OCI-LY1 (cell line): ENCODE data around the gene TNIP1.

Experiments used
- H2AFZ ChIP-seq: fragments of 200-600 bp; sonication (generic), shearing (Covaris generic); 2 replicates; pipeline ENCODE4 v1.6.0; 2014; ENCODE audit warnings: antibody characterized with exemption, mild to moderate bottlenecking, low read length
- H3F3A ChIP-seq: fragments of 200-600 bp; sonication (generic), shearing (Covaris generic); 2 replicates; pipeline ENCODE4 v1.6.0; 2014; ENCODE audit warnings: mild to moderate bottlenecking, antibody characterized with exemption, low read length, moderate library complexity; ENCODE audit not compliant: insufficient read depth
- H3K27ac ChIP-seq: fragments of 200-600 bp; sonication (generic); 2 replicates; pipeline ENCODE4 v1.5.1; 2014; ENCODE audit warnings: low read length, mixed run types, mild to moderate bottlenecking, low read depth; ENCODE audit not compliant: poor library complexity, severe bottlenecking
- H3K27me3 ChIP-seq: fragments of 200-600 bp; sonication (generic); 2 replicates; pipeline ENCODE4 v1.6.0; 2014; ENCODE audit warnings: antibody characterized with exemption, mild to moderate bottlenecking, low read length, moderate library complexity; ENCODE audit not compliant: insufficient read depth
- H3K36me3 ChIP-seq: fragments of 200-600 bp; sonication (generic); 2 replicates; pipeline ENCODE4 v1.6.1; 2014; ENCODE audit warnings: mild to moderate bottlenecking, antibody characterized with exemption, low read length, moderate library complexity, mixed read lengths; ENCODE audit not compliant: insufficient read depth
- H3K4me1 ChIP-seq: fragments of 200-600 bp; sonication (generic); 2 replicates; pipeline ENCODE4 v1.5.1; 2014; ENCODE audit warnings: mild to moderate bottlenecking, low read length, moderate library complexity; ENCODE audit not compliant: insufficient read depth, severe bottlenecking
- H3K4me2 ChIP-seq: fragments of 200-600 bp; sonication (generic), shearing (Covaris generic); 2 replicates; pipeline ENCODE4 v1.6.1; 2014; ENCODE audit warnings: low read length
- H3K4me3 ChIP-seq: fragments of 200-600 bp; sonication (generic); 2 replicates; pipeline ENCODE4 v1.5.1; 2014; ENCODE audit warnings: low read length, low read depth, mild to moderate bottlenecking, mixed read lengths; ENCODE audit not compliant: poor library complexity, severe bottlenecking
- H3K79me2 ChIP-seq: fragments of 200-600 bp; shearing (Covaris generic); 2 replicates; pipeline ENCODE4 v1.6.1; 2016; ENCODE audit warnings: mixed run types, low read length, mixed read lengths; ENCODE audit not compliant: insufficient read depth
- H3K9ac ChIP-seq: fragments of 200-600 bp; sonication (generic), shearing (Covaris generic); 2 replicates; pipeline ENCODE4 v1.6.1; 2014; ENCODE audit warnings: mild to moderate bottlenecking, low read length, mixed read lengths
- H3K9me2 ChIP-seq: fragments of 200-600 bp; sonication (generic), shearing (Covaris generic); 2 replicates; pipeline ENCODE4 v1.6.1; 2014; ENCODE audit warnings: low read depth, mild to moderate bottlenecking, low read length, mixed read lengths
- H3K9me3 ChIP-seq: fragments of 200-600 bp; shearing (Covaris generic); 2 replicates; pipeline ENCODE4 v1.6.1; 2014; ENCODE audit warnings: low read length, mixed read lengths
- H4K20me1 ChIP-seq: fragments of 200-600 bp; sonication (generic), shearing (Covaris generic); 2 replicates; pipeline ENCODE4 v1.6.0; 2016; ENCODE audit warnings: mild to moderate bottlenecking, low read length; ENCODE audit not compliant: insufficient read depth
- EZH2 ChIP-seq: fragments of 200-600 bp; sonication (generic), shearing (Covaris generic); IDR thresholded peaks from 2 replicates; pipeline ENCODE4 v1.8.0; 2017; ENCODE audit warnings: borderline replicate concordance, mixed run types, mild to moderate bottlenecking, antibody characterized with exemption, low read length, moderate library complexity, mixed read lengths
- TF ChIP-seq, protein P1 (sequence below): fragments of 200-600 bp; sonication (generic), shearing (Covaris generic); IDR thresholded peaks from 2 replicates; pipeline ENCODE4 v1.5.1; 2017; ENCODE audit warnings: mild to moderate bottlenecking, antibody characterized with exemption, low read length, moderate library complexity, mixed read lengths

Gene TNIP1

DNA sequence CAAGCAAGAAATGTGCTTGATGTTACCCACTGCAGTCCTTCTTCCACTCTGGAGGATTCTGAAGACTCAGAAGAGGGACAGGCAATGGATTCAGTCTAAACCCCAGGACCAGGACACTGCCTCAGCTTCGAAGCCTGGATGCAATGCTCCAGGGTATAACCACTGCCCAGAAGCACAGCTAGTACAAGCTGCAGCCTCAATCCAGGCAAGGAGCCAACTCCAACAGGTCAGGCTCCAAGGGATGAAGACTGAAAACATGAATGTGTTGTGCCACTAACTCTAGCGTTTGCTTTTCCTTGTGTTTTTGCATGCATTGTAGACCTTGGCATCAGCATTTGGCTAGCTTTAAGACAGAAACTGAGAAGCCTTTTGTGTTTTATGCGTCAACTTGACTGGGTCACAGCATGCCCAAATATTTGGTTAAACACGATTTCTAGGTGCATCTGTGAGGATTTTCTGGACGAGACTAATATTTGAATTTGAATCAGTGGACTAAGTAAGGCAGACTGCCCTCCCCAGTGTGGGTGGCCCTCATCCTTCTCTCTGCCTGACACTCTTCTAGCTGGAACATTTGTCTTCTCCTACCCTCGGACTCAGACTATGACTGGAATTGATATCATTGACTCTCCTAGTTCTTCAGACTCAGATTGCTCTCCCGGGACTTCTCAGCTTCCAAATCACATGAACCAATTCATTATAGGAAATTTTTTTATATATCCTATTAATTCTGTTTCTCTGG lies 81.0 kb downstream of the TNIP1 start:
- H3F3A ChIP-seq: no peaks in the 10 kb centered on the region

DNA sequence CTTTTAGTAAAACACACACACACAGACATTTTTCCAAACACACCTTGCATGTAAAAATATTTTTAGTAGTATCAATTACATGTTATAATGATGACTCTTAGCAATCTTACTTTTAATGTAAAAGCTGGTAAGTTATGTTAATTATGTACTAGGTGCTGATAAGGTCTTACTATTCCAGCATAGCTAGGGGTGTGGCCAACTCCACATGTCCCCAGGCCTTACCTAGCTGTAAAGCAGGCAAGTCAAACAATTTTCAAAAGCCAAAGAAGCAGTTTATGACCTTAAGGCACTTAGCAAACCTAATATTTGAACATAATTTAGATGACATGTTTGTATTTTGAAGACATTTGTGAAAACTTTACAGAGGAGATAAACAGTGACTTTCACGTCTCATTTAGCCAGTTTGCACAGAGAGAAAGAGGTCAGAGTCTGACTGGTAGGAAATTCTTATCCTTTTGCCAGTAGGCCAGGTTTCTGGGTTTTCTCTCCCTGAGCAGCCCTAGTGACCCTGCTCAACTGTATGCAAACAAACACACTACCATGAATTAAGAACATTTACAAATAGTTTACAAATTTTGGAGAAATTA lies 86.9 kb downstream of the TNIP1 start:
- H4K20me1 ChIP-seq: no peaks in the 10 kb centered on the region
- H3K9me3 ChIP-seq: no peaks in the 10 kb centered on the region
- no peaks in the 10 kb centered on the region for H3F3A ChIP-seq
- no peak overlapping the region for H3K9ac ChIP-seq
- H3K36me3 ChIP-seq: no peaks in the 10 kb centered on the region
- 0 out of 2 replicates have a peak, but pooled peaks cover 4% of the 10 kb centered on the region for H3K27me3 ChIP-seq
- no peaks in the 10 kb centered on the region for H3K9me2 ChIP-seq
- TF ChIP-seq, protein P1, sequence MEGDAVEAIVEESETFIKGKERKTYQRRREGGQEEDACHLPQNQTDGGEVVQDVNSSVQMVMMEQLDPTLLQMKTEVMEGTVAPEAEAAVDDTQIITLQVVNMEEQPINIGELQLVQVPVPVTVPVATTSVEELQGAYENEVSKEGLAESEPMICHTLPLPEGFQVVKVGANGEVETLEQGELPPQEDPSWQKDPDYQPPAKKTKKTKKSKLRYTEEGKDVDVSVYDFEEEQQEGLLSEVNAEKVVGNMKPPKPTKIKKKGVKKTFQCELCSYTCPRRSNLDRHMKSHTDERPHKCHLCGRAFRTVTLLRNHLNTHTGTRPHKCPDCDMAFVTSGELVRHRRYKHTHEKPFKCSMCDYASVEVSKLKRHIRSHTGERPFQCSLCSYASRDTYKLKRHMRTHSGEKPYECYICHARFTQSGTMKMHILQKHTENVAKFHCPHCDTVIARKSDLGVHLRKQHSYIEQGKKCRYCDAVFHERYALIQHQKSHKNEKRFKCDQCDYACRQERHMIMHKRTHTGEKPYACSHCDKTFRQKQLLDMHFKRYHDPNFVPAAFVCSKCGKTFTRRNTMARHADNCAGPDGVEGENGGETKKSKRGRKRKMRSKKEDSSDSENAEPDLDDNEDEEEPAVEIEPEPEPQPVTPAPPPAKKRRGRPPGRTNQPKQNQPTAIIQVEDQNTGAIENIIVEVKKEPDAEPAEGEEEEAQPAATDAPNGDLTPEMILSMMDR: no peak
- no peak for TF ChIP-seq EZH2
- no peaks in the 10 kb centered on the region for H3K4me1 ChIP-seq
- H3K79me2 ChIP-seq: no peaks in the 10 kb centered on the region
- H2AFZ ChIP-seq: no peak overlapping the region
- no peak overlapping the region for H3K4me2 ChIP-seq
- no peak overlapping the region for H3K27ac ChIP-seq
- no peak overlapping the region for H3K4me3 ChIP-seq

More for the DNA sequence above, 81.0 kb downstream of the TNIP1 start:
- Histone ChIP-seq H3K9me3 (no peaks in the 10 kb centered on the region), H3K79me2 (no peaks in the 10 kb centered on the region), H4K20me1 (no peaks in the 10 kb centered on the region), H3K4me3 (no peak overlapping the region), H3K27ac (no peak overlapping the region), H3K4me2 (no peak overlapping the region), H3K36me3 (no peaks in the 10 kb centered on the region), H2AFZ (no peak overlapping the region), H3K9me2 (no peaks in the 10 kb centered on the region), H3K27me3 (no peaks in the 10 kb centered on the region), H3K4me1 (no peaks in the 10 kb centered on the region), H3K9ac (no peak overlapping the region)
- TF ChIP-seq, protein P1: no peak
- TF ChIP-seq EZH2: no peak

DNA sequence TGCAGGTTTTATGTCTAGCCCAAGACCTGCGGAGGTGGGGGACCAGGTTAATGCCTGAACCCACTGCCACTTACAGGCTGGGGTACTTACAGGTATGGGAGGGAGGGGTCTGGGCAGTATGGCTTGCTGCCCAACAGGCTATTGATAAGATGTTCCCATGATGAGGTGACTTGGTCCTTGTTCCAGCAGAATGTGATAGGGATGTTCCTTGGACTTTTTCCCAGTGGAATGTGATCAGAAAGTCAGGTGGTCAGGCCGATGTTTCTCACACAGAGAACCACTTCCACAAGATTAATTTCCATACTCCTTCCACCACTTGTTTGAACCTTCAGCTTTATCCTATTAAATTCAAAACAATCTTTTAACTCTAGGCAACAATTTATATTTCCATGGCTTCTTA lies 87.4 kb downstream of the TNIP1 start:
- Histone ChIP-seq H3F3A (no peaks in the 10 kb centered on the region), H3K27me3 (0 out of 2 replicates have a peak, but pooled peaks cover 4% of the 10 kb centered on the region), H2AFZ (no peak overlapping the region), H3K79me2 (no peaks in the 10 kb centered on the region), H3K4me1 (no peaks in the 10 kb centered on the region), H3K4me3 (no peak overlapping the region), H3K36me3 (no peaks in the 10 kb centered on the region), H3K9me3 (no peaks in the 10 kb centered on the region), H3K4me2 (no peak overlapping the region), H3K9ac (no peak overlapping the region), H3K9me2 (no peaks in the 10 kb centered on the region), H4K20me1 (no peaks in the 10 kb centered on the region), H3K27ac (no peak overlapping the region)
- TF ChIP-seq EZH2: no peak
- TF ChIP-seq, protein P1: no peak
